IMR-90 (cell line): Measurements from ENCODE around the gene FICD. TPM values are rescaled to one million over a fixed set of nuclear protein-coding genes. Genes with fewer than 3 reads are reported as not detected.

Experiments used
- ATAC-seq: fragments of 200-7000 bp; cut with Tn5 transposase; 2 replicates; pipeline ENCODE4 v1.9.1; 2020; ENCODE audit warnings: low read depth, mild to moderate bottlenecking, moderate library complexity
- BruUV-seq: library from RNA; stranded (reverse); fragments of 400-500 nt; replicated peaks from 2 replicates; lab custom pipeline; 2021; lab: Mats Ljungman, UMichigan
- CTCF ChIA-PET: fragments of 300-600 bp; formaldehyde crosslinking; extraction: SDS; loops from one replicate; lab custom pipeline; 2021; ENCODE audit warnings: antibody characterized with exemption; lab: Yijun Ruan, JAX
- POLR2A ChIA-PET: fragments of 300-600 bp; sonication (Branson Sonifier 250); formaldehyde crosslinking; loops from one replicate; lab custom pipeline; 2022; ENCODE audit warnings: antibody characterized with exemption; ENCODE audit not compliant: unreplicated experiment; lab: Charles Lee
- DNase-seq: peaks from one replicate; pipeline ENCODE4 v3.0.0; 2013
- H2AFZ ChIP-seq: replicated peaks from 2 replicates; pipeline ENCODE3; 2013; ENCODE audit warnings: low read length, mild to moderate bottlenecking; ENCODE audit not compliant: poor library complexity
- H2AK5ac ChIP-seq: 2 replicates; pipeline ENCODE4 v1.6.1; 2013; ENCODE audit warnings: low read depth, low read length, inconsistent platforms
- H2AK9ac ChIP-seq: replicated peaks from 2 replicates; pipeline ENCODE3; 2013; ENCODE audit warnings: mild to moderate bottlenecking, low read depth, low read length, moderate library complexity; ENCODE audit not compliant: poor library complexity
- H2BK120ac ChIP-seq: 2 replicates; pipeline ENCODE4 v1.6.1; 2013; ENCODE audit warnings: low read depth, low read length, inconsistent platforms
- H2BK15ac ChIP-seq: 3 replicates; pipeline ENCODE4 v1.6.1; 2013; ENCODE audit warnings: low read depth, low read length, inconsistent platforms
- H2BK20ac ChIP-seq: 2 replicates; pipeline ENCODE4 v1.6.1; 2013; ENCODE audit warnings: low read depth, mild to moderate bottlenecking, inconsistent platforms, low read length, moderate library complexity
- H2BK5ac ChIP-seq: 2 replicates; pipeline ENCODE4 v1.6.1; 2013; ENCODE audit warnings: mild to moderate bottlenecking, low read depth, low read length, inconsistent platforms; ENCODE audit not compliant: poor library complexity, severe bottlenecking
- H3K14ac ChIP-seq: replicated peaks from 2 replicates; pipeline ENCODE4 v1.6.1; 2013; ENCODE audit warnings: low read depth, low read length, inconsistent platforms
- H3K18ac ChIP-seq: 2 replicates; pipeline ENCODE4 v1.6.1; 2013; ENCODE audit warnings: low read depth, low read length, control low read depth
- H3K23ac ChIP-seq: 2 replicates; pipeline ENCODE4 v1.6.1; 2013; ENCODE audit warnings: low read depth, low read length, inconsistent platforms
- H3K27ac ChIP-seq: 2 replicates; pipeline ENCODE4 v1.5.1; 2013; ENCODE audit warnings: mild to moderate bottlenecking, control low read depth, low read length; ENCODE audit not compliant: insufficient read depth
- H3K27me3 ChIP-seq: 2 replicates; pipeline ENCODE4 v1.6.1; 2013; ENCODE audit warnings: low read length; ENCODE audit not compliant: control insufficient read depth, insufficient read depth
- H3K36me3 ChIP-seq: 2 replicates; pipeline ENCODE4 v1.6.1; 2013; ENCODE audit warnings: low read length, mixed read lengths; ENCODE audit not compliant: control insufficient read depth, insufficient read depth
- H3K4ac ChIP-seq: 2 replicates; pipeline ENCODE4 v1.6.1; 2013; ENCODE audit warnings: low read depth, low read length, inconsistent platforms
- H3K4me1 ChIP-seq: 2 replicates; pipeline ENCODE4 v1.6.1; 2013; ENCODE audit warnings: low read length, mixed read lengths; ENCODE audit not compliant: control insufficient read depth, insufficient read depth
- H3K4me2 ChIP-seq: 2 replicates; pipeline ENCODE4 v1.6.1; 2013; ENCODE audit warnings: low read depth, mild to moderate bottlenecking, control low read depth, low read length, moderate library complexity
- H3K4me3 ChIP-seq: 2 replicates; pipeline ENCODE4 v1.5.1; 2013; ENCODE audit warnings: low read depth, mild to moderate bottlenecking, control low read depth, low read length, moderate library complexity; ENCODE audit not compliant: insufficient read depth
- H3K56ac ChIP-seq: 2 replicates; pipeline ENCODE4 v1.6.1; 2013; ENCODE audit warnings: low read length, inconsistent platforms; ENCODE audit not compliant: insufficient read depth; ENCODE audit errors: extremely low read depth
- H3K79me1 ChIP-seq, 2 experiments: 2 replicates each; pipeline ENCODE4 v1.6.1; 2013; ENCODE audit warnings: low read length in 2 of 2, inconsistent platforms in 1 of 2, low read depth in 1 of 2
- H3K9ac ChIP-seq: 2 replicates; pipeline ENCODE4 v1.6.1; 2013; ENCODE audit warnings: low read depth, low read length, control low read depth
- H3K9me1 ChIP-seq: 2 replicates; pipeline ENCODE4 v1.6.1; 2013; ENCODE audit warnings: low read length, inconsistent platforms; ENCODE audit not compliant: insufficient read depth
- H3K9me3 ChIP-seq: 2 replicates; pipeline ENCODE4 v1.6.1; 2013; ENCODE audit warnings: low read length; ENCODE audit not compliant: control insufficient read depth, insufficient read depth
- H4K20me1 ChIP-seq: 2 replicates; pipeline ENCODE4 v1.6.1; 2013; ENCODE audit warnings: low read length, inconsistent platforms; ENCODE audit not compliant: insufficient read depth
- H4K5ac ChIP-seq: 2 replicates; pipeline ENCODE4 v1.6.1; 2013; ENCODE audit warnings: mild to moderate bottlenecking, low read depth, low read length, control low read depth
- H4K8ac ChIP-seq, 2 experiments: 2 replicates each; pipeline ENCODE4 v1.6.1; 2013; ENCODE audit warnings: low read depth in 2 of 2, low read length in 2 of 2, control low read depth in 1 of 2, inconsistent platforms in 1 of 2
- H4K91ac ChIP-seq: 2 replicates; pipeline ENCODE4 v1.6.1; 2013; ENCODE audit warnings: low read depth, low read length, inconsistent platforms; ENCODE audit not compliant: insufficient read depth
- BHLHE40 ChIP-seq: fragments of 150-350 bp; IDR thresholded peaks from 2 replicates; pipeline ENCODE4 v1.6.1; 2016; ENCODE audit warnings: mild to moderate bottlenecking, low read depth, low read length
- CHD1 ChIP-seq: IDR thresholded peaks from 2 replicates; pipeline ENCODE4 v1.6.1; 2012; ENCODE audit warnings: low read depth, low read length, improper control_type of control experiment
- FOS ChIP-seq: fragments of 150-350 bp; IDR thresholded peaks from 2 replicates; pipeline ENCODE4 v1.6.1; 2016; ENCODE audit warnings: low read depth, low read length
- MAFK ChIP-seq: IDR thresholded peaks from 2 replicates; pipeline ENCODE4 v1.6.1; 2012; ENCODE audit warnings: low read depth, low read length, improper control_type of control experiment
- MAZ ChIP-seq: IDR thresholded peaks from 2 replicates; pipeline ENCODE4 v1.6.1; 2012; ENCODE audit warnings: low read depth, mild to moderate bottlenecking, low read length, improper control_type of control experiment, moderate library complexity, borderline replicate concordance
- NFE2L2 ChIP-seq: fragments of 150-350 bp; IDR thresholded peaks from 2 replicates; pipeline ENCODE4 v1.6.1; 2016; ENCODE audit warnings: low read depth, mild to moderate bottlenecking, low read length
- POLR2A ChIP-seq: IDR thresholded peaks from 2 replicates; pipeline ENCODE4 v1.6.1; 2012; ENCODE audit warnings: mild to moderate bottlenecking, low read depth, low read length
- RAD21 ChIP-seq: IDR thresholded peaks from 2 replicates; pipeline ENCODE4 v1.6.1; 2012; ENCODE audit warnings: low read length, improper control_type of control experiment
- RFX5 ChIP-seq: IDR thresholded peaks from 2 replicates; pipeline ENCODE4 v1.8.0; 2012; ENCODE audit warnings: low read depth, mild to moderate bottlenecking, low read length, moderate library complexity
- SMC3 ChIP-seq: fragments of 150-350 bp; IDR thresholded peaks from 2 replicates; pipeline ENCODE4 v1.6.1; 2016; ENCODE audit warnings: low read depth, mild to moderate bottlenecking, antibody characterized with exemption, low read length, moderate library complexity
- WGBS, 2 experiments: methylation state at CpG; one replicate each; pipeline versions ENCODE4 v1.1.5 to v1.1.7; 2013; ENCODE audit warnings: missing lambda C conversion rate in 2 of 2; ENCODE audit not compliant: insufficient read length in 1 of 2; ENCODE audit errors: extremely low coverage in 2 of 2; 5-methylcytosine and 5-hydroxymethylcytosine counted together
- dilution Hi-C: fragments of 300-500 bp; cut with HindIII; formaldehyde crosslinking; loops from one replicate; pipeline ENCODE4 v1.14.3; 2018; ENCODE audit warnings: low sequenced_read_pairs; ENCODE audit not compliant: unreplicated experiment
- in situ Hi-C: fragments of 300-500 bp; cut with MboI; formaldehyde crosslinking; loops from 3 replicates; pipeline ENCODE4 v1.14.3; 2019; ENCODE audit warnings: low sequenced_read_pairs, inconsistent platforms, mixed read lengths
- intact Hi-C: fragments of 100-400 bp; cut with micrococcal nuclease; formaldehyde crosslinking; loops from 2 replicates; pipeline ENCODE4 v1.10.0; 2022
- polyA plus RNA-seq, 3 experiments: library from polyadenylated mRNA; depleted of rRNA; stranded (reverse); fragments of >200 nt; gene quantifications; 2 replicates each; pipeline ENCODE4 v1.2.3, GENCODE V29; 2012; ENCODE audit warnings: low replicate concordance in 1 of 3
- total RNA-seq: library from RNA; depleted of rRNA; stranded (reverse); fragments of >200 nt; gene quantifications from 2 replicates; pipeline ENCODE4 v1.2.3, GENCODE V29; 2012
- TF ChIP-seq, protein P1 (sequence below): fragments of 150-350 bp; IDR thresholded peaks from 2 replicates; pipeline ENCODE4 v1.6.1; 2016; ENCODE audit warnings: low read depth, mild to moderate bottlenecking, low read length, moderate library complexity, borderline replicate concordance
- TF ChIP-seq, protein P2 (sequence below): fragments of 150-350 bp; IDR thresholded peaks from 2 replicates; pipeline ENCODE4 v1.6.1; 2017; ENCODE audit warnings: mild to moderate bottlenecking, antibody characterized with exemption, low read length, low read depth

Gene FICD
- total and polyA plus RNA-seq, 2 of the 4 experiments (the other 2 are of a cell fraction) = 4.0 to 11.3 TPM

DNA sequence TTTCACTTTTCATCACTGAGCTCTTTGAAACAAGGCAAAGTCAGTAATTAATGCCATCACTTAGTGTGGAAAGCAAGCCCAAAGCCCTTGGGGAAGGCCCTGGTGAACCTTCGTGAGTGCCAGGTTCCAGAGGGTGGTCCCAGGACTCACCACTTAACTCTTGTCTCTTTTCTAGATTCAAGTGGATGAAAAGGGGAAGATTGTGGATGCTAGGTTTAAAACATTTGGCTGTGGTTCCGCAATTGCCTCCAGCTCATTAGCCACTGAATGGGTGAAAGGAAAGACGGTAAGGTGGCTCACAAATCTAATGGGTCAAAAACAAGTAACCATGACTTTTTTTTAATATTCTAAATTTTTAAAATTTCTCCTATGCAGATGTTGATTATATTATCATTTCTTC is 50.1 kb downstream of the FICD start:
- Histone ChIP-seq H3K14ac (no peak overlapping the region), H3K4me2 (no peak overlapping the region), H4K8ac (no peak overlapping the region), H2BK5ac (no peak overlapping the region), H3K4me3 (no peak overlapping the region), H3K79me1 (peaks cover 15 to 41% of the 10 kb centered on the region in 2 experiments), H2AK5ac (no peak overlapping the region), H4K20me1 (peaks cover 7% of the 10 kb centered on the region; the same call in 1 of the 2 replicates), H2BK20ac (no peak overlapping the region), H4K91ac (no peak overlapping the region), H3K27me3 (no peaks in the 10 kb centered on the region), H3K36me3 (peaks cover 38% of the 10 kb centered on the region), H3K4ac (no peak overlapping the region), H3K9me3 (no peaks in the 10 kb centered on the region), H3K56ac (no peak overlapping the region), H2BK120ac (no peak overlapping the region), H3K23ac (no peak overlapping the region), H3K27ac (no peak overlapping the region), H3K9me1 (peaks cover 5% of the 10 kb centered on the region; the same call in 1 of the 2 replicates), H3K4me1 (no peaks in the 10 kb centered on the region), H2AK9ac (no peak overlapping the region), H3K18ac (no peak overlapping the region), H2AFZ (no peak overlapping the region), H3K9ac (no peak overlapping the region), H4K5ac (no peak overlapping the region), H2BK15ac (no peak overlapping the region)
- CTCF ChIA-PET = interaction anchor here (0.5 to 3.3 kb wide), 2 partner anchors 53 to 182 kb away, joined by 6 to 16 read pairs; no protein-coding TSS in a partner anchor
- intact Hi-C loops = no loop called here
- no TSS peak for BruUV-seq
- WGBS, 2 experiments = no CpG with 5 or more reads among the region's 3 CpGs
- TF ChIP-seq MAFK = no peak
- TF ChIP-seq SMC3 = no peak
- TF ChIP-seq BHLHE40 = no peak
- TF ChIP-seq CHD1 = no peak
- TF ChIP-seq, protein P1, sequence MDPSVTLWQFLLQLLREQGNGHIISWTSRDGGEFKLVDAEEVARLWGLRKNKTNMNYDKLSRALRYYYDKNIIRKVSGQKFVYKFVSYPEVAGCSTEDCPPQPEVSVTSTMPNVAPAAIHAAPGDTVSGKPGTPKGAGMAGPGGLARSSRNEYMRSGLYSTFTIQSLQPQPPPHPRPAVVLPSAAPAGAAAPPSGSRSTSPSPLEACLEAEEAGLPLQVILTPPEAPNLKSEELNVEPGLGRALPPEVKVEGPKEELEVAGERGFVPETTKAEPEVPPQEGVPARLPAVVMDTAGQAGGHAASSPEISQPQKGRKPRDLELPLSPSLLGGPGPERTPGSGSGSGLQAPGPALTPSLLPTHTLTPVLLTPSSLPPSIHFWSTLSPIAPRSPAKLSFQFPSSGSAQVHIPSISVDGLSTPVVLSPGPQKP = no peak
- TF ChIP-seq, protein P2, sequence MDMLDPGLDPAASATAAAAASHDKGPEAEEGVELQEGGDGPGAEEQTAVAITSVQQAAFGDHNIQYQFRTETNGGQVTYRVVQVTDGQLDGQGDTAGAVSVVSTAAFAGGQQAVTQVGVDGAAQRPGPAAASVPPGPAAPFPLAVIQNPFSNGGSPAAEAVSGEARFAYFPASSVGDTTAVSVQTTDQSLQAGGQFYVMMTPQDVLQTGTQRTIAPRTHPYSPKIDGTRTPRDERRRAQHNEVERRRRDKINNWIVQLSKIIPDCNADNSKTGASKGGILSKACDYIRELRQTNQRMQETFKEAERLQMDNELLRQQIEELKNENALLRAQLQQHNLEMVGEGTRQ = no peak
- TF ChIP-seq MAZ = no peak
- no peak for TF ChIP-seq NFE2L2
- TF ChIP-seq RFX5 = no peak
- no peak for TF ChIP-seq RAD21
- no peak for TF ChIP-seq FOS
- no peak for TF ChIP-seq POLR2A
- in situ Hi-C loops = loop anchor here (5.0 to 10.0 kb wide), 3 partner anchors 52 to 390 kb away; no protein-coding TSS in a partner anchor
- ATAC-seq = no peak
- DNase-seq = no peak
- dilution Hi-C loops = no loop called here
- POLR2A ChIA-PET = no interaction called here
